ENCODE results near the gene FRYL.

GRCh38 chr4:48481581-48481980, 298.5 kb downstream of the FRYL start:
- TF ChIP-seq NANOG (IDR thresholded peaks at IDR 0.05; ENCODE audit: insufficient read depth, low read depth, low read length, poor library complexity, severe bottlenecking) (no peak), CTCF (IDR thresholded peaks at IDR 0.05; ENCODE audit: control extremely low read depth in 1 of 3, insufficient read depth in 1 of 3, low read depth in 1 of 3, low read length in 3 of 3) (no peak), CBX8 (IDR thresholded peaks at IDR 0.05; ENCODE audit: borderline replicate concordance, low read depth, low read length) (no peak), POLR2A (IDR thresholded peaks at IDR 0.05; ENCODE audit: control extremely low read depth in 1 of 2, low read depth in 2 of 2, low read length in 2 of 2) (no peak), EZH2 (IDR thresholded peaks at IDR 0.05; ENCODE audit: low read depth, low read length, severe bottlenecking) (no peak), BRCA1 (IDR thresholded peaks at IDR 0.05; ENCODE audit: low read depth, low read length) (no peak)

Data from H1 (cell line).